HepG2 (cell line): ENCODE data around the gene MYL3. TPM values are rescaled to one million over a fixed set of nuclear protein-coding genes. Genes with fewer than 3 reads are reported as not detected.

Experiments
- ATAC-seq: fragments of 200-7000 bp; cut with Tn5 transposase; 3 replicates; pipeline ENCODE4 v1.9.1; 2020; ENCODE audit warnings: mild to moderate bottlenecking, moderate library complexity
- BruUV-seq: library from RNA; stranded (reverse); fragments of 400-500 nt; replicated peaks from 2 replicates; lab custom pipeline; 2021; lab: Mats Ljungman, UMichigan
- CTCF ChIA-PET: fragments of 300-600 bp; formaldehyde crosslinking; extraction: SDS; loops from one replicate; lab custom pipeline; 2021; ENCODE audit warnings: low total read pairs, inconsistent platforms, low intra/inter-chr PET ratio; lab: Yijun Ruan, JAX
- POLR2A ChIA-PET: fragments of 350-600 bp; sonication (Branson Sonifier 250); formaldehyde crosslinking; loops from one replicate; lab custom pipeline; 2020; ENCODE audit warnings: antibody characterized with exemption, inconsistent platforms; lab: Yijun Ruan, JAX
- DNase-seq: peaks from one replicate; pipeline ENCODE4 v3.0.0-alpha.2; 2015; ENCODE audit warnings: low spot score
- FAIRE-seq: peaks from 3 replicates; lab custom pipeline; 2011; peaks lifted over from hg19 to GRCh38; lab: Jason Lieb, UNC
- H2AFZ ChIP-seq: one replicate; pipeline ENCODE4 v1.6.1; 2011; ENCODE audit warnings: low read length, inconsistent platforms
- H3K27ac ChIP-seq: fragments of 300-600 bp; 3 replicates; pipeline ENCODE4 v1.8.0; 2011; ENCODE audit warnings: mixed run types, mild to moderate bottlenecking, mixed read lengths, low read length, inconsistent platforms; ENCODE audit not compliant: insufficient read depth; ENCODE audit errors: extremely low read length
- H3K27me3 ChIP-seq, 2 experiments: fragments of 200-600 bp in 1 of 2; 2 replicates in 1 of 2; 3 replicates in 1 of 2; pipeline versions ENCODE4 v1.6.0 to v1.8.0; 2011; ENCODE audit warnings: low read length in 2 of 2, mild to moderate bottlenecking in 2 of 2, moderate library complexity in 2 of 2, inconsistent platforms in 1 of 2; ENCODE audit not compliant: insufficient read depth in 2 of 2, control insufficient read depth in 1 of 2
- H3K36me3 ChIP-seq, 2 experiments: fragments of 200-600 bp in 1 of 2; replicated peaks in 1 of 2; 2 replicates in 1 of 2; 3 replicates in 1 of 2; pipeline versions ENCODE4 v1.5.1 to v1.8.0; 2011; ENCODE audit warnings: low read length in 2 of 2, inconsistent platforms in 1 of 2; ENCODE audit not compliant: insufficient read depth in 2 of 2, control insufficient read depth in 1 of 2
- H3K4me1 ChIP-seq: 2 replicates; pipeline ENCODE4 v1.5.1; 2012; ENCODE audit warnings: low read length, inconsistent platforms; ENCODE audit not compliant: insufficient read depth
- H3K4me2 ChIP-seq: 2 replicates; pipeline ENCODE4 v1.6.0; 2011; ENCODE audit warnings: low read depth, low read length, inconsistent platforms
- H3K4me3 ChIP-seq, 3 experiments: fragments of 200-600 bp in 1 of 3; sonication (generic), shearing (Covaris generic) in 1 of 3; replicated peaks in 1 of 3; 2 replicates each; pipeline ENCODE4 v1.5.1; 2011 to 2016; ENCODE audit warnings: low read length in 3 of 3, inconsistent platforms in 2 of 3, low read depth in 2 of 3, mild to moderate bottlenecking in 2 of 3, control low read depth in 1 of 3, mixed read lengths in 1 of 3; ENCODE audit not compliant: insufficient read depth in 1 of 3
- H3K79me2 ChIP-seq: one replicate; pipeline ENCODE4 v1.6.1; 2011; ENCODE audit warnings: low read length, inconsistent platforms; ENCODE audit not compliant: insufficient read depth
- H3K9ac ChIP-seq: 2 replicates; pipeline ENCODE4 v1.6.0; 2011; ENCODE audit warnings: mild to moderate bottlenecking, low read depth, low read length, inconsistent platforms; ENCODE audit not compliant: insufficient read depth
- H3K9me3 ChIP-seq: 2 replicates; pipeline ENCODE4 v1.5.1; 2012; ENCODE audit warnings: mild to moderate bottlenecking, low read length
- H4K20me1 ChIP-seq: 2 replicates; pipeline ENCODE4 v1.6.0; 2011; ENCODE audit warnings: inconsistent platforms, mild to moderate bottlenecking, low read length, moderate library complexity; ENCODE audit not compliant: insufficient read depth
- FOXM1 ChIP-seq: sonication (generic); formaldehyde crosslinking; IDR thresholded peaks from 2 replicates; pipeline ENCODE4 v1.5.0; 2020; ENCODE audit warnings: missing genetic modification reagents
- MAX ChIP-seq: IDR thresholded peaks from 2 replicates; pipeline ENCODE4 v1.6.1; 2012; ENCODE audit warnings: inconsistent platforms
- NFATC3 ChIP-seq: sonication (generic); formaldehyde crosslinking; IDR thresholded peaks from 2 replicates; pipeline ENCODE4 v1.5.1; 2020; ENCODE audit warnings: mild to moderate bottlenecking, missing genetic modification reagents
- PATZ1 ChIP-seq: sonication (generic); formaldehyde crosslinking; IDR thresholded peaks from 2 replicates; pipeline ENCODE4 v1.4.0; 2020; ENCODE audit warnings: missing genetic modification reagents
- PRMT3 ChIP-seq: sonication (generic); formaldehyde crosslinking; IDR thresholded peaks from 2 replicates; pipeline ENCODE4 v1.8.1; 2022; ENCODE audit warnings: low read depth, mild to moderate bottlenecking, moderate library complexity, missing genetic modification reagents, borderline replicate concordance
- RBFOX2 ChIP-seq: fragments of 200-400 bp; formaldehyde crosslinking; IDR thresholded peaks from 2 replicates; pipeline ENCODE4 v1.6.1; 2017; ENCODE audit warnings: low read depth, mild to moderate bottlenecking, low read length
- SRF ChIP-seq: IDR thresholded peaks from 2 replicates; pipeline ENCODE4 v1.6.1; 2011; ENCODE audit warnings: mild to moderate bottlenecking, low read depth, low read length, moderate library complexity
- ZBTB8A ChIP-seq: sonication (generic); formaldehyde crosslinking; IDR thresholded peaks from 2 replicates; pipeline ENCODE4 v1.4.0; 2020; ENCODE audit warnings: mild to moderate bottlenecking, low read depth, missing genetic modification reagents, borderline replicate concordance
- ZFP36 ChIP-seq: fragments of 150-350 bp; IDR thresholded peaks from 2 replicates; pipeline ENCODE4 v1.6.1; 2018; ENCODE audit warnings: borderline replicate concordance, low read length, low read depth; ENCODE audit not compliant: partially characterized antibody
- ZMAT3 ChIP-seq: sonication (generic); formaldehyde crosslinking; conservative IDR thresholded peaks from 2 replicates; pipeline ENCODE4 v1.7.0; 2021; ENCODE audit warnings: missing genetic modification reagents
- ZNF441 ChIP-seq: sonication (generic); formaldehyde crosslinking; IDR thresholded peaks from 2 replicates; pipeline ENCODE4 v1.7.0; 2021; ENCODE audit warnings: missing genetic modification reagents, borderline replicate concordance
- ZNF543 ChIP-seq: sonication (generic); formaldehyde crosslinking; IDR thresholded peaks from 2 replicates; pipeline ENCODE4 v1.4.0; 2020; ENCODE audit warnings: mild to moderate bottlenecking, missing genetic modification reagents
- ZNF879 ChIP-seq: sonication (generic); formaldehyde crosslinking; IDR thresholded peaks from 2 replicates; pipeline ENCODE4 v1.8.1; 2023; ENCODE audit warnings: missing genetic modification reagents
- WGBS: methylation state at CpG from one replicate; pipeline ENCODE4 v1.1.6; 2017; ENCODE audit warnings: low lambda C conversion rate; 5-methylcytosine and 5-hydroxymethylcytosine counted together
- in situ Hi-C: cut with HindIII; loops from 2 replicates; pipeline ENCODE4 v1.10.0; 2017; ENCODE audit warnings: low pct_unique_long_range_greater_than_20kb; ENCODE audit not compliant: extremely low pct_ligation_motif_present
- intact Hi-C: fragments of 100-400 bp; cut with micrococcal nuclease; formaldehyde crosslinking; loops from one replicate; pipeline ENCODE4 v1.10.0; 2022; ENCODE audit not compliant: unreplicated experiment
- polyA plus RNA-seq, 8 experiments: library from polyadenylated mRNA; depleted of rRNA in 3 of 8; stranded (reverse) in 7 of 8; unstranded in 1 of 8; fragments of >200 nt; fragmentation: Illumina TruSeq in 4 of 8; extraction: Trizol in 4 of 8; gene quantifications; 2 replicates each; pipeline versions ENCODE4 v1.2.1 to v1.2.3, GENCODE V29; 2011 to 2016; ENCODE audit warnings: low read depth in 4 of 8, missing spikeins in 1 of 8, mixed read lengths in 1 of 8; ENCODE audit not compliant: insufficient read depth in 1 of 8
- total RNA-seq, 5 experiments: library from RNA; depleted of rRNA; stranded (reverse); fragments of >200 nt; fragmentation: Illumina TruSeq; extraction: Trizol; gene quantifications; 2 replicates each; pipeline ENCODE4 v1.2.3, GENCODE V29; 2016; ENCODE audit warnings: low read depth in 1 of 5
- TF ChIP-seq, protein P1 (sequence below): sonication (generic); formaldehyde crosslinking; IDR thresholded peaks from 2 replicates; pipeline ENCODE4 v1.5.0; 2020; ENCODE audit warnings: mild to moderate bottlenecking, missing genetic modification reagents, moderate library complexity
- TF ChIP-seq, protein P2 (sequence below): sonication (generic); formaldehyde crosslinking; conservative IDR thresholded peaks from 2 replicates; pipeline ENCODE4 v1.4.0; 2020; ENCODE audit warnings: missing genetic modification reagents
- TF ChIP-seq, protein P3 (sequence below): sonication (generic); formaldehyde crosslinking; IDR thresholded peaks from 2 replicates; pipeline ENCODE4 v1.4.0; 2020; ENCODE audit warnings: missing genetic modification reagents

The MYL3 gene
- total and polyA plus RNA-seq, 2 of the 13 experiments (the other 11 are each of a cell fraction or from before 2014, with no cell fraction given): not detected

DNA sequence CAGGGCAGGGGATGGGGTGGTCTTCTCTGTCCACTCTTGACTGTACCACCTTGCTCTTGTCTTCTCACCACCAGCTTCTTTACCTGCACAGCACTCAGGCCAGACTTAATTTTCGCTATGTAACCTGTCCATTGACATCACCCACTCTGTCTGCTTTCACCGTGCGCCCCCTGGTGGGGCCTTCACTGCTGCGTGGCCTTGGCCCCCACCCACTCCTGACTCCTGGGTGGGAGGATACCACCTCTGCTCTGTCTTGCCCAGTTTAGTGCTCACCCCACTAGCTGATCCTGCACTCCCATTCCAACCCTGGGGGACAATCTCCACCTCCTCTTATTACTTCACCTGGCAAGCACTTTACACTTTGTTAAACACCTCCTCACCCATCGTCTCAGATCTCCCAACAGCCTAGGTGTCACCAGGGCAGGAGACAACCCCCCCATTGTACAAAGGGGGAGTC is 32.0 kb upstream of the MYL3 start (continued):
- no peak for TF ChIP-seq PRMT3 (CRISPR knock-in tag)
- no peak for TF ChIP-seq ZMAT3 (CRISPR knock-in tag)
- TF ChIP-seq, protein P1, sequence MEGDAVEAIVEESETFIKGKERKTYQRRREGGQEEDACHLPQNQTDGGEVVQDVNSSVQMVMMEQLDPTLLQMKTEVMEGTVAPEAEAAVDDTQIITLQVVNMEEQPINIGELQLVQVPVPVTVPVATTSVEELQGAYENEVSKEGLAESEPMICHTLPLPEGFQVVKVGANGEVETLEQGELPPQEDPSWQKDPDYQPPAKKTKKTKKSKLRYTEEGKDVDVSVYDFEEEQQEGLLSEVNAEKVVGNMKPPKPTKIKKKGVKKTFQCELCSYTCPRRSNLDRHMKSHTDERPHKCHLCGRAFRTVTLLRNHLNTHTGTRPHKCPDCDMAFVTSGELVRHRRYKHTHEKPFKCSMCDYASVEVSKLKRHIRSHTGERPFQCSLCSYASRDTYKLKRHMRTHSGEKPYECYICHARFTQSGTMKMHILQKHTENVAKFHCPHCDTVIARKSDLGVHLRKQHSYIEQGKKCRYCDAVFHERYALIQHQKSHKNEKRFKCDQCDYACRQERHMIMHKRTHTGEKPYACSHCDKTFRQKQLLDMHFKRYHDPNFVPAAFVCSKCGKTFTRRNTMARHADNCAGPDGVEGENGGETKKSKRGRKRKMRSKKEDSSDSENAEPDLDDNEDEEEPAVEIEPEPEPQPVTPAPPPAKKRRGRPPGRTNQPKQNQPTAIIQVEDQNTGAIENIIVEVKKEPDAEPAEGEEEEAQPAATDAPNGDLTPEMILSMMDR (CRISPR knock-in tag): peak; percentile 88
- TF ChIP-seq RBFOX2: no peak
- peak; percentile 71 for TF ChIP-seq PATZ1 (CRISPR knock-in tag)
- TF ChIP-seq MAX: 0 out of 2 replicates have a peak, but pooled peaks have one; percentile 5
- TF ChIP-seq ZNF441: no peak
- TF ChIP-seq NFATC3: no peak
- TF ChIP-seq, all 625 proteins: peak for 10

- no TSS peak for BruUV-seq
- ChIA-PET CTCF (interaction anchor here (2.5 to 3.5 kb wide), 2 partner anchors 28 to 189 kb away, joined by 18 to 39 read pairs; no protein-coding TSS in a partner anchor), POLR2A (no interaction called here)
- Histone ChIP-seq H3K27me3 (peaks cover 6 to 47% of the 10 kb centered on the region in 2 experiments; a peak in 4 of 5 replicates), H3K36me3 (no peaks in the 10 kb centered on the region), H3K4me3 (no peak overlapping the region), H3K4me2 (no peak overlapping the region), H3K79me2 (no peaks in the 10 kb centered on the region), H3K9me3 (no peaks in the 10 kb centered on the region), H4K20me1 (no peaks in the 10 kb centered on the region), H3K9ac (no peak overlapping the region), H3K27ac (no peak overlapping the region), H2AFZ (no peak overlapping the region), H3K4me1 (peaks cover 13% of the 10 kb centered on the region)
- DNase-seq: no peak
- 30% methylated on average over 3 of the region's 6 CpGs for WGBS
- in situ Hi-C loops: no loop called here
- no peak for ATAC-seq
- no peak for FAIRE-seq
- intact Hi-C loops: loop anchor here (2.0 kb wide), 1 partner anchor 27 kb away; no protein-coding TSS in a partner anchor
- TF ChIP-seq ZNF879 (no peak), ZFP36 (no peak), FOXM1 (CRISPR knock-in tag) (no peak), SRF (no peak), ZBTB8A (CRISPR knock-in tag) (no peak), ZNF543 (CRISPR knock-in tag) (no peak)
- TF ChIP-seq, protein P2, sequence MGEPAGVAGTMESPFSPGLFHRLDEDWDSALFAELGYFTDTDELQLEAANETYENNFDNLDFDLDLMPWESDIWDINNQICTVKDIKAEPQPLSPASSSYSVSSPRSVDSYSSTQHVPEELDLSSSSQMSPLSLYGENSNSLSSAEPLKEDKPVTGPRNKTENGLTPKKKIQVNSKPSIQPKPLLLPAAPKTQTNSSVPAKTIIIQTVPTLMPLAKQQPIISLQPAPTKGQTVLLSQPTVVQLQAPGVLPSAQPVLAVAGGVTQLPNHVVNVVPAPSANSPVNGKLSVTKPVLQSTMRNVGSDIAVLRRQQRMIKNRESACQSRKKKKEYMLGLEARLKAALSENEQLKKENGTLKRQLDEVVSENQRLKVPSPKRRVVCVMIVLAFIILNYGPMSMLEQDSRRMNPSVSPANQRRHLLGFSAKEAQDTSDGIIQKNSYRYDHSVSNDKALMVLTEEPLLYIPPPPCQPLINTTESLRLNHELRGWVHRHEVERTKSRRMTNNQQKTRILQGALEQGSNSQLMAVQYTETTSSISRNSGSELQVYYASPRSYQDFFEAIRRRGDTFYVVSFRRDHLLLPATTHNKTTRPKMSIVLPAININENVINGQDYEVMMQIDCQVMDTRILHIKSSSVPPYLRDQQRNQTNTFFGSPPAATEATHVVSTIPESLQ (CRISPR knock-in tag): no peak
- TF ChIP-seq, protein P3, sequence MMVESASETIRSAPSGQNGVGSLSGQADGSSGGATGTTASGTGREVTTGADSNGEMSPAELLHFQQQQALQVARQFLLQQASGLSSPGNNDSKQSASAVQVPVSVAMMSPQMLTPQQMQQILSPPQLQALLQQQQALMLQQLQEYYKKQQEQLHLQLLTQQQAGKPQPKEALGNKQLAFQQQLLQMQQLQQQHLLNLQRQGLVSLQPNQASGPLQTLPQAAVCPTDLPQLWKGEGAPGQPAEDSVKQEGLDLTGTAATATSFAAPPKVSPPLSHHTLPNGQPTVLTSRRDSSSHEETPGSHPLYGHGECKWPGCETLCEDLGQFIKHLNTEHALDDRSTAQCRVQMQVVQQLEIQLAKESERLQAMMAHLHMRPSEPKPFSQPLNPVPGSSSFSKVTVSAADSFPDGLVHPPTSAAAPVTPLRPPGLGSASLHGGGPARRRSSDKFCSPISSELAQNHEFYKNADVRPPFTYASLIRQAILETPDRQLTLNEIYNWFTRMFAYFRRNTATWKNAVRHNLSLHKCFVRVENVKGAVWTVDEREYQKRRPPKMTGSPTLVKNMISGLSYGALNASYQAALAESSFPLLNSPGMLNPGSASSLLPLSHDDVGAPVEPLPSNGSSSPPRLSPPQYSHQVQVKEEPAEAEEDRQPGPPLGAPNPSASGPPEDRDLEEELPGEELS: no peak
Measured at GRCh38 chr3:46894256-46894655, 31.0 kb upstream of the MYL3 start.
